GM23248 (cell line): ENCODE results near the gene CDCA5.

Experiments
- EZH2 ChIP-seq: fragments of 200-600 bp; sonication (generic); IDR thresholded peaks from 2 replicates; pipeline ENCODE4 v1.6.1; 2018; ENCODE audit warnings: antibody characterized with exemption, mild to moderate bottlenecking; ENCODE audit not compliant: insufficient read depth, poor library complexity, severe bottlenecking
- EZH2phosphoT487 ChIP-seq: fragments of 200-600 bp; sonication (generic); IDR thresholded peaks from 2 replicates; pipeline ENCODE4 v1.6.1; 2018; ENCODE audit warnings: antibody characterized with exemption, moderate library complexity, mild to moderate bottlenecking, low read depth; ENCODE audit not compliant: insufficient read depth

- TF ChIP-seq EZH2 (no peak), EZH2phosphoT487 (no peak)
These were observed 24.8 kb upstream of the CDCA5 start for GRCh38 chr11:65108469-65109123.
